Vagina (tissue), 2 donors: ENCODE data around the gene LRRC47. TPM values are rescaled to one million over a fixed set of nuclear protein-coding genes. Genes with fewer than 3 reads are reported as not detected.

Experiments
- DNase-seq, 2 donors: peaks; one replicate each; pipeline ENCODE4 v3.0.0-alpha.2; 2017; ENCODE audit errors: extremely low spot score in 2 of 2
- H3K27ac ChIP-seq: fragments of 200-600 bp; sonication (generic); one replicate; pipeline ENCODE4 v1.5.1; 2019
- H3K27me3 ChIP-seq: fragments of 200-600 bp; sonication (generic); one replicate; pipeline ENCODE4 v1.5.1; 2019
- H3K36me3 ChIP-seq, 2 donors: fragments of 200-600 bp; sonication (generic); one replicate each; pipeline ENCODE4 v1.5.1; 2017 to 2019
- H3K4me1 ChIP-seq: fragments of 200-600 bp; sonication (generic); one replicate; pipeline ENCODE4 v1.5.1; 2019
- H3K4me3 ChIP-seq, 2 donors: fragments of 200-600 bp; sonication (generic); 1 replicate in 1 of 2; 2 replicates in 1 of 2; pipeline ENCODE4 v1.5.1; 2016 to 2019
- H3K9me3 ChIP-seq: fragments of 200-600 bp; sonication (generic); one replicate; pipeline ENCODE4 v1.5.1; 2019
- CTCF ChIP-seq, 3 experiments: fragments of 450-650 bp in 2 of 3; fragments of 200-600 bp in 1 of 3; sonication (generic) in 1 of 3; IDR thresholded peaks; one replicate each; pipeline ENCODE4 v1.5.1; 2017 to 2019; ENCODE audit warnings: antibody characterized with exemption in 3 of 3, mild to moderate bottlenecking in 2 of 3, moderate library complexity in 2 of 3
- POLR2A ChIP-seq, 2 donors: fragments of 450-650 bp; IDR thresholded peaks; one replicate each; pipeline ENCODE4 v1.6.1; 2017; ENCODE audit warnings: antibody characterized with exemption in 2 of 2, mild to moderate bottlenecking in 2 of 2, moderate library complexity in 2 of 2
- POLR2AphosphoS5 ChIP-seq, 2 donors: sonication (generic); formaldehyde crosslinking; IDR thresholded peaks; one replicate each; pipeline ENCODE4 v1.9.0; 2017; ENCODE audit warnings: antibody characterized with exemption in 2 of 2, mild to moderate bottlenecking in 2 of 2, low read depth in 1 of 2; ENCODE audit not compliant: insufficient read depth in 1 of 2
- intact Hi-C: fragments of 100-400 bp; cut with DNase I; formaldehyde crosslinking; loops from one replicate; pipeline ENCODE4 v1.15.1; 2023
- total RNA-seq: library from RNA; depleted of rRNA; stranded (reverse); fragments of >200 nt; gene quantifications from one replicate; pipeline ENCODE4 v1.2.3, GENCODE V29; 2016

Gene LRRC47
- total RNA-seq, 1 donor from 2014 or later: 32.4 TPM

GRCh38 chr1:3733883-3734589 lies 62.3 kb downstream of the LRRC47 start:
- no peaks in the 10 kb centered on the region for H3K4me1 ChIP-seq

GRCh38 chr1:3733094-3733882 lies 63.0 kb downstream of the LRRC47 start:
- Histone ChIP-seq H3K9me3 (no peaks in the 10 kb centered on the region), H3K36me3 (peaks cover 0 to 12% of the 10 kb centered on the region in 2 donors), H3K4me3 (no peak overlapping the region), H3K27ac (no peak overlapping the region), H3K4me1 (no peaks in the 10 kb centered on the region), H3K27me3 (no peaks in the 10 kb centered on the region)
- no peak for TF ChIP-seq POLR2AphosphoS5 (IDR thresholded peaks at IDR 0.05; ENCODE audit: insufficient read depth in 1 of 2, low read depth in 1 of 2)
- no peak for TF ChIP-seq POLR2A (IDR thresholded peaks at IDR 0.05)
- TF ChIP-seq CTCF (IDR thresholded peaks at IDR 0.05): no peak
- intact Hi-C loops: no loop called here
- no peak for DNase-seq

More at GRCh38 chr1:3733883-3734589, 62.3 kb downstream of the LRRC47 start:
- DNase-seq: no peak
- Histone ChIP-seq H3K4me3 (no peak overlapping the region), H3K27ac (no peak overlapping the region), H3K27me3 (no peaks in the 10 kb centered on the region), H3K36me3 (peaks cover 0 to 18% of the 10 kb centered on the region in 2 donors), H3K9me3 (no peaks in the 10 kb centered on the region)
- TF ChIP-seq POLR2AphosphoS5 (IDR thresholded peaks at IDR 0.05; ENCODE audit: insufficient read depth in 1 of 2, low read depth in 1 of 2) (no peak), POLR2A (IDR thresholded peaks at IDR 0.05) (no peak), CTCF (IDR thresholded peaks at IDR 0.05) (no peak)
- intact Hi-C loops: no loop called here

- TF ChIP-seq CTCF (IDR thresholded peaks at IDR 0.05) (no peak), POLR2A (IDR thresholded peaks at IDR 0.05) (no peak), POLR2AphosphoS5 (IDR thresholded peaks at IDR 0.05; ENCODE audit: insufficient read depth in 1 of 2, low read depth in 1 of 2) (no peak)
- H3K27me3 ChIP-seq: no peaks in the 10 kb centered on the region
- intact Hi-C loops: no loop called here
Measured at GRCh38 chr1:3732434-3733093, 63.7 kb downstream of the LRRC47 start.

GRCh38 chr1:3731583-3732433 lies 64.5 kb downstream of the LRRC47 start:
- DNase-seq: no peak
- TF ChIP-seq POLR2AphosphoS5 (IDR thresholded peaks at IDR 0.05; ENCODE audit: insufficient read depth in 1 of 2, low read depth in 1 of 2) (no peak), POLR2A (IDR thresholded peaks at IDR 0.05) (no peak), CTCF (IDR thresholded peaks at IDR 0.05) (no peak)
- intact Hi-C loops: no loop called here
- H3K4me3 ChIP-seq: no peak overlapping the region
- H3K36me3 ChIP-seq: no peaks in the 10 kb centered on the region
- H3K27me3 ChIP-seq: no peaks in the 10 kb centered on the region
- H3K4me1 ChIP-seq: no peaks in the 10 kb centered on the region
- no peaks in the 10 kb centered on the region for H3K9me3 ChIP-seq
- H3K27ac ChIP-seq: no peak overlapping the region

More at GRCh38 chr1:3732434-3733093, 63.7 kb downstream of the LRRC47 start:
- H3K9me3 ChIP-seq: no peaks in the 10 kb centered on the region
- H3K4me1 ChIP-seq: no peaks in the 10 kb centered on the region
- no peak overlapping the region for H3K4me3 ChIP-seq
- no peak overlapping the region for H3K27ac ChIP-seq
- no peak for DNase-seq
- H3K36me3 ChIP-seq: peaks cover 0 to 5% of the 10 kb centered on the region in 2 donors
